Smooth muscle cell of the brain vasculature (primary cell): Measurements from ENCODE around the gene TYRO3.
"Not testable (repeated sequence)": the region's sequence is repeated elsewhere in the genome, so short reads cannot be mapped to it uniquely, and the experiment has no call there.

Source experiments
- DNase-seq: peaks from one replicate; pipeline ENCODE4 v3.0.0-alpha.2; 2012; ENCODE audit warnings: low read depth, low spot score

TYRO3 gene

DNA sequence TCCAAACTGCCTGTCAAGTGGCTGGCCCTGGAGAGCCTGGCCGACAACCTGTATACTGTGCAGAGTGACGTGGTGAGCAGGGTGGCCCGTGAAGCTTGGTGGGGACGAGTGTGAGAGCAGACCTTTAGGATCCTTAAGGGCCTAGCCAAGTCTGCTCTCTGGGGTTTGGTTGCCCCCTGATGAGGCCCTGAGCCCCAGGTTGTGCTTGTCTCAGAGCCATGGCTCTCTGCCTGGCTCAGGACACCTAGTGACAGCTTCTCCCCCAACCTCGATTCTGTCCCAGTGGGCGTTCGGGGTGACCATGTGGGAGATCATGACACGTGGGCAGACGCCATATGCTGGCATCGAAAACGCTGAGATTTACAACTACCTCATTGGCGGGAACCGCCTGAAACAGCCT is 14.4 kb downstream of the TYRO3 start:
- no peak for DNase-seq

- DNase-seq: no peak
These were observed 15.1 kb downstream of the TYRO3 start for GRCh38 chr15:41574158-41574557.

GRCh38 chr15:41575282-41575681 is 16.3 kb downstream of the TYRO3 start:
- DNase-seq: no peak

- no peak for DNase-seq
These were observed 19.1 kb downstream of the TYRO3 start for GRCh38 chr15:41577863-41578735.

DNA sequence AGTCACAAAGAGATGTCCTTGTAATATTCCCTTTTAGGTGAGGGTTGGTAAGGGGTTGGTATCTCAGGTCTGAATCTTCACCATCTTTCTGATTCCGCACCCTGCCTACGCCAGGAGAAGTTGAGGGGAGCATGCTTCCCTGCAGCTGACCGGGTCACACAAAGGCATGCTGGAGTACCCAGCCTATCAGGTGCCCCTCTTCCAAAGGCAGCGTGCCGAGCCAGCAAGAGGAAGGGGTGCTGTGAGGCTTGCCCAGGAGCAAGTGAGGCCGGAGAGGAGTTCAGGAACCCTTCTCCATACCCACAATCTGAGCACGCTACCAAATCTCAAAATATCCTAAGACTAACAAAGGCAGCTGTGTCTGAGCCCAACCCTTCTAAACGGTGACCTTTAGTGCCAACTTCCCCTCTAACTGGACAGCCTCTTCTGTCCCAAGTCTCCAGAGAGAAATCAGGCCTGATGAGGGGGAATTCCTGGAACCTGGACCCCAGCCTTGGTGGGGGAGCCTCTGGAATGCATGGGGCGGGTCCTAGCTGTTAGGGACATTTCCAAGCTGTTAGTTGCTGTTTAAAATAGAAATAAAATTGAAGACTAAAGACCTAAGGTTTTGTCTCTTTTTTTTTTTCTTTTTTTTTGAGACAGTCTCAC is 19.8 kb downstream of the TYRO3 start:
- no peak for DNase-seq

DNA sequence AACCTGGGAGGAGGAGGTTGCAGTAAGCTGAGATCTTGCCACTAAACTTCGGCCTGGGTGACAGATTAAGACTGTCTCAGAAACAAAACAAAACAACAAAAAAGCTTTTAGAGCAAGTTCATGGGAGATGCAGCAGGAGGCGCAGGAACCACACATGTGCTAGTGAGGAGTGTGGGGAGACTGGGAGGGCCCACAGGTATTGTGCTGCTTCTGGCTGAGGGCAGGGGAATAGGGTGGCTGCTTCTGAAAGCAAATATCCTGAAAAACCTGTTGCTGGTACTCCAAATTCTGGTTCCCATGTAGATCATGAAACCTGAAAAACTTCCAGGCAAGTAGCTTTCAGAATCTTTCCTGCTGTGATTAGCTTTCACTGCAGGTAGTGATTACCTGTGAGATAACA is 22.1 kb downstream of the TYRO3 start:
- no peak for DNase-seq

GRCh38 chr15:41583795-41584194 is 24.8 kb downstream of the TYRO3 start:
- DNase-seq: no peak

DNA sequence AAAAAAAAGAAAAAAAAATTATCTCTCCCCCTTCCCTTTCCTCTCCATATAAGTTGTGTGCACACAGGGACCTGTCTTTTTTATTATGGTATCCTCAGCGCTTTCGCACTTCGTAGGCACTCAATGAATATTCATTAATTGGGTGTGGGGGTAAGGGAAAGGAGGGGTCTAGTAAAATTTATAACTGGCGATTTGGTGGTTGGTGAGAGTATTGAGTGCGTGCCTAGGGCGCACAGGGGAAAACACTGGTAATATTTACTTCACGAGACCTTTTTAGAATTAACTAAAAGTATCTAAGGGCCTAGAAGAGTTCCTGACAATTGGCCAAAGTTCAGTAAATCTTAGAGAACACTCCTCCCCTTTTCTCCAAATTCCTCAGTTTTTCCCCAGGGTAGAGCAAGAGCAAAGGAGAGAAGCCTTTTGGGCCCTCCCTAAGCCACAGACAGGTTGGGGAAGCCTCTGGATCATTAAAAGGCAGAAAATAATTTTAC is 25.7 kb downstream of the TYRO3 start:
- no peak for DNase-seq

- no peak for DNase-seq
These were observed 26.4 kb downstream of the TYRO3 start for GRCh38 chr15:41585127-41586047.

DNA sequence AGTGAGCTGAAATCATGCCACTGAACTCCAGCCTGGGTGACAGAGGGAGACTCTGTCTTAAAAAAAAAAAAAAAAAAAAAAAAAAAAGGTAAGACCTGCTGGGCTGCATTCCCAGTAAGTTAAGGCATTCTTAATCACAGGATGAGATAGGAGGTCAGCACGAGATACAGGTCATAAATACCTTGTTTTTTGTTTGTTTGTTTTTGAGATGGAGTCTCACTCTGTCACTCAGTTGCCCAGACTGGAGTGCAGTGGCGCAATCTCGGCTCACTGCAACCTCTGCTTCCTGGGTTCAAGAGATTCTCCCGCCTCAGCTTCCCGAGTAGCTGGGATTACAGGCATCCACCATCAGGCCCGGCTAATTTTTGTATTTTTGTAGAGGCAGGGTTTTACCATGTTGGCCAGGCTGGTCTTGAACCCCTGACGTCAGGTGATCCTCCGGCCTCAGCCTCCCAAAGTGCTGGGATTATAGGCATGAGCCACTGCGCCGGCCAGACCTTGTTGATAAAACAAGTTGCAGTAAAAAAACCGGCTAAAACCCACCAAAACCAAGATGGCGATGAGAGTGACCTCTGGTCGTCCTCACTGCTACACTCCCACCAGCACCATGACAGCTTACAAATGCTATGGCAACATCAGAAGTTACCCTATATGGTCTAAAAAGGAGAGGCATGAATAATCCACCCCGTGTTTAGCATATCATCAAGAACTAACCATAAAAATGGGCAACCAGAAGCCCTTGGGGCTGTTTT is 27.7 kb downstream of the TYRO3 start:
- not testable (repeated sequence) for DNase-seq

- not testable (repeated sequence) for DNase-seq
These were observed 30.0 kb downstream of the TYRO3 start for GRCh38 chr15:41589018-41589417.

GRCh38 chr15:41589571-41589970 is 30.6 kb downstream of the TYRO3 start:
- not testable (repeated sequence) for DNase-seq

- DNase-seq: not testable (repeated sequence)
These were observed 32.2 kb downstream of the TYRO3 start for GRCh38 chr15:41591217-41591616.

DNA sequence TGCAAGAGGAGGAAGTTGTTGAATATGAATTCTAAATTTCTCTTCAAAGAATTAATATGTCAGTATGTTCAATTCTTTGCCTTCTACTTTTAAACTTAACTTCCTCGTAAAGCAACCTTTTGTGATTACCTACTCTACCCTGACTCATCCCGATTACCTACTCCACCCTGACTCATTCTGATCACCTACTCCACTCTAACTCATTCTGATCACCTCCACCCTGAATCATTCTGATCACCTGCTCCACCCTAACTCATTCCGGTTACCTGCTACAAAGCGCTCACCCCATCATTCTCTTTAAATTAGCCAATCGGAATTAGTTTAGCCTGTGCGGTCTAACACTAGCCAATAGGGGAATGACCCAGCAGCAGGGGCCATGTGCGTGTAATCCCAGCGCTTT is 33.7 kb downstream of the TYRO3 start:
- DNase-seq: not testable (repeated sequence)

- DNase-seq: no peak
These were observed 36.1 kb downstream of the TYRO3 start for GRCh38 chr15:41594801-41595746.

GRCh38 chr15:41596972-41597371 is 38.0 kb downstream of the TYRO3 start:
- no peak for DNase-seq

DNA sequence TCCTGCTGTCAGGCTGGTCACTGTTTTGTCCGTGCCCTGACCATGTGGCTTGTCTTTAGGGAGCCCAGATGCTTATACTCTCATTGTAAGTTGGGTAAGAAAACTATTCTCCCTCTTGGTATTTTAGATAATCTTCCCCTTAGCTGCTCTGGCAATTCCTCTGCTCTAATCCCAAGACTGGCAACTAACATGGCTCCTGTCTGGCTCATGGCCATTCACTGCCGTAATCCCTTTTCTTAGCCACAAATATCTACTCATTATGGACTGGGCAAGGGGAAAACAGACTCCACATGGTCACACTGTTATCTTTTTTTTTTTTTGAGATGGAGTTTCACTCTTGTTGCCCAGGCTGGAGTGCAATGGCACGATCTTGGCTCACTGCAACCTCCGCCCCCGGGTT is 38.8 kb downstream of the TYRO3 start:
- no peak for DNase-seq

DNA sequence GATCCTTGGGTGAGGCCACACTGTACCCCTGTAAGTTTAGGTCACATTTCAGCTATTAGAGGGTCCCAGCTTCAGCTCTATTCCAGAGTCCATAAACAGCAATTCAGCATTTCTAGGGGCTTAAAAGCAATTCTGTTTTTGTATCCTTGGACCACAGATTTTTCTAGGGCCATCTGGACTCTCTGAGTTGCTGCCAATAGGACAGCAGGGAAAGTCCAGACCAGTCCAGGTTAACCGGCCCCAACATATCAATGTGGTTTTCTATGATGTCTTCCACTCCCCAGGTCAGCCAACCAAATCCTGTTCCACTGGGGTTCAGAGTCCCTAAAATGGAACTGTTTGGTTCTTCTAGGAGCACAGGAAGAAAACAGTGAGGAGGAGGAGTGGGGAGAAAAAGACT is 40.0 kb downstream of the TYRO3 start:
- DNase-seq: no peak

- no peak for DNase-seq
These were observed 44.5 kb downstream of the TYRO3 start for GRCh38 chr15:41603411-41603935.
